ENCODE data around the gene DHCR24. TPM values are rescaled to one million over a fixed set of nuclear protein-coding genes. Genes with fewer than 3 reads are reported as not detected.

The DHCR24 gene
- total RNA-seq, 1 donor from 2014 or later = 141 TPM

GRCh38 chr1:54864460-54865208 is 22.4 kb downstream of the DHCR24 start:
- Histone ChIP-seq H3K9me3 (no peaks in the 10 kb centered on the region), H3K36me3 (peaks cover 0 to 44% of the 10 kb centered on the region in 2 donors), H3K4me1 (no peaks in the 10 kb centered on the region), H3K4me3 (no peak overlapping the region), H3K27me3 (no peaks in the 10 kb centered on the region), H3K27ac (no peak overlapping the region)
- peak in 1 of 2 donors; percentile 77 for DNase-seq (ENCODE audit: extremely low spot score in 2 of 2)
- intact Hi-C loops (cut with DNase I) = no loop called here
- TF ChIP-seq POLR2AphosphoS5 (IDR thresholded peaks at IDR 0.05; ENCODE audit: insufficient read depth in 1 of 2, low read depth in 1 of 2) (no peak), POLR2A (IDR thresholded peaks at IDR 0.05) (no peak)
- TF ChIP-seq, protein P1, sequence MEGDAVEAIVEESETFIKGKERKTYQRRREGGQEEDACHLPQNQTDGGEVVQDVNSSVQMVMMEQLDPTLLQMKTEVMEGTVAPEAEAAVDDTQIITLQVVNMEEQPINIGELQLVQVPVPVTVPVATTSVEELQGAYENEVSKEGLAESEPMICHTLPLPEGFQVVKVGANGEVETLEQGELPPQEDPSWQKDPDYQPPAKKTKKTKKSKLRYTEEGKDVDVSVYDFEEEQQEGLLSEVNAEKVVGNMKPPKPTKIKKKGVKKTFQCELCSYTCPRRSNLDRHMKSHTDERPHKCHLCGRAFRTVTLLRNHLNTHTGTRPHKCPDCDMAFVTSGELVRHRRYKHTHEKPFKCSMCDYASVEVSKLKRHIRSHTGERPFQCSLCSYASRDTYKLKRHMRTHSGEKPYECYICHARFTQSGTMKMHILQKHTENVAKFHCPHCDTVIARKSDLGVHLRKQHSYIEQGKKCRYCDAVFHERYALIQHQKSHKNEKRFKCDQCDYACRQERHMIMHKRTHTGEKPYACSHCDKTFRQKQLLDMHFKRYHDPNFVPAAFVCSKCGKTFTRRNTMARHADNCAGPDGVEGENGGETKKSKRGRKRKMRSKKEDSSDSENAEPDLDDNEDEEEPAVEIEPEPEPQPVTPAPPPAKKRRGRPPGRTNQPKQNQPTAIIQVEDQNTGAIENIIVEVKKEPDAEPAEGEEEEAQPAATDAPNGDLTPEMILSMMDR (IDR thresholded peaks at IDR 0.05) = no peak

DNA sequence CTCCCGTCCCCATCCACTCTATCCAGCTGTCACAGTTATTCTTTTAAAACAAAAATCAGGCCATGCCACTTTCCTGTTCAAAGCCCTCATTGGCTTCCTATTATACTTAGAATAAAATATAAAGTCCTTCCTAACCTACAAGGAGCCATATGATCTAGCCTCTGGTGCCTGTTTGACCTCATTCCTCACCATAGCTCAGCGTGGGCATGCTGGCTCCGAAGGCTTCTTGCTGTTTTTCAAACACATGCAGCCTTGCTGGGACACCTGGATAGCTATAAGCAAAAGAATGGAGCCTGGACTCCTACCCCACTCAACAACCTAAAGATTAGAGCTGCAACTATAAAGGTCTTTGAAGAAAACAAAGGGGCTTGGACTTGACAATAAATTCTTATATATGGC is 23.7 kb downstream of the DHCR24 start:
- peaks cover 0 to 31% of the 10 kb centered on the region in 2 donors for H3K36me3 ChIP-seq
- intact Hi-C loops (cut with DNase I) = no loop called here
- H3K4me1 ChIP-seq = no peaks in the 10 kb centered on the region
- no peaks in the 10 kb centered on the region for H3K9me3 ChIP-seq
- no peak for DNase-seq (ENCODE audit: extremely low spot score in 2 of 2)
- no peak overlapping the region for H3K4me3 ChIP-seq
- H3K27me3 ChIP-seq = no peaks in the 10 kb centered on the region
- no peak overlapping the region for H3K27ac ChIP-seq
- TF ChIP-seq POLR2A (IDR thresholded peaks at IDR 0.05) (no peak), POLR2AphosphoS5 (IDR thresholded peaks at IDR 0.05; ENCODE audit: insufficient read depth in 1 of 2, low read depth in 1 of 2) (no peak)
- TF ChIP-seq, protein P1 (IDR thresholded peaks at IDR 0.05) = no peak

GRCh38 chr1:54861070-54861761 is 25.8 kb downstream of the DHCR24 start:
- no peak for TF ChIP-seq POLR2AphosphoS5 (IDR thresholded peaks at IDR 0.05; ENCODE audit: insufficient read depth in 1 of 2, low read depth in 1 of 2)
- TF ChIP-seq, protein P1 (IDR thresholded peaks at IDR 0.05) = no peak
- no peak for DNase-seq (ENCODE audit: extremely low spot score in 2 of 2)
- H3K27ac ChIP-seq = no peak overlapping the region

GRCh38 chr1:54859700-54860391 is 27.1 kb downstream of the DHCR24 start:
- Histone ChIP-seq H3K36me3 (peaks cover 0 to 13% of the 10 kb centered on the region in 2 donors), H3K27me3 (no peaks in the 10 kb centered on the region), H3K4me3 (no peak overlapping the region), H3K27ac (no peak overlapping the region), H3K4me1 (peaks cover 17% of the 10 kb centered on the region), H3K9me3 (no peaks in the 10 kb centered on the region)
- intact Hi-C loops (cut with DNase I) = no loop called here
- no peak for DNase-seq (ENCODE audit: extremely low spot score in 2 of 2)
- TF ChIP-seq POLR2A (IDR thresholded peaks at IDR 0.05) (no peak), POLR2AphosphoS5 (IDR thresholded peaks at IDR 0.05; ENCODE audit: insufficient read depth in 1 of 2, low read depth in 1 of 2) (no peak)
- TF ChIP-seq, protein P1 (IDR thresholded peaks at IDR 0.05) = no peak

More at GRCh38 chr1:54861070-54861761, 25.8 kb downstream of the DHCR24 start:
- Histone ChIP-seq H3K4me3 (no peak overlapping the region), H3K36me3 (peaks cover 0 to 21% of the 10 kb centered on the region in 2 donors), H3K9me3 (no peaks in the 10 kb centered on the region), H3K27me3 (no peaks in the 10 kb centered on the region), H3K4me1 (peaks cover 9% of the 10 kb centered on the region)
- intact Hi-C loops (cut with DNase I) = no loop called here

All from vagina (tissue), 2 donors.